ENCODE data around the gene HDGFL3. TPM values are rescaled to one million over a fixed set of nuclear protein-coding genes. Genes with fewer than 3 reads are reported as not detected.

Gene HDGFL3
- total and polyA plus RNA-seq, 2 donors (not counting 1 experiment from before 2014, with no cell fraction given): 0.12 to 2.5 TPM

- no peaks in the 10 kb centered on the region for H3K79me2 ChIP-seq (ENCODE audit: control insufficient read depth, insufficient read depth, low read length)
- H3K36me3 ChIP-seq (replicated peaks in 1 of 2; ENCODE audit: control extremely low read depth in 1 of 2, control insufficient read depth in 1 of 2, extremely low read depth in 1 of 2, insufficient read depth in 2 of 2, low read length in 1 of 2): no peaks in the 10 kb centered on the region
- no peak overlapping the region for H2AFZ ChIP-seq (ENCODE audit: insufficient read depth, low read depth, low read length, poor library complexity, severe bottlenecking)
- ChIA-PET CTCF (interaction anchor here (0.6 kb wide), 1 partner anchor 8 kb away, joined by 3 read pairs; no protein-coding TSS in a partner anchor), POLR2A (no interaction called here)
- Mint-ChIP-seq H3K4me3 (no peak overlapping the region), H3K27me3 (no peaks in the 10 kb centered on the region), H3K27ac (no peak overlapping the region), H3K9me3 (ENCODE audit: insufficient read depth) (no peaks in the 10 kb centered on the region), H3K4me1 (no peaks in the 10 kb centered on the region)
- H3K27ac ChIP-seq (ENCODE audit: low read length in 2 of 2): no peak overlapping the region
- H3K9ac ChIP-seq (ENCODE audit: low read length): no peak overlapping the region
- WGBS (ENCODE audit: insufficient coverage): 72% methylated on average over 6 of the region's 6 CpGs
- H3K27me3 ChIP-seq (replicated peaks in 1 of 4; ENCODE audit: control extremely low read depth in 1 of 4, control insufficient read depth in 3 of 4, insufficient read depth in 4 of 4, low read length in 3 of 4): no peaks in the 10 kb centered on the region
- H3K4me3 ChIP-seq (ENCODE audit: control extremely low read depth in 1 of 5, extremely low read depth in 1 of 5, insufficient read depth in 1 of 5, low read depth in 2 of 5, low read length in 4 of 5): no peak overlapping the region
- ATAC-seq (ENCODE audit: low read depth) (no peak), DNase-seq (no peak)
- intact Hi-C loops (cut with micrococcal nuclease): no loop called here
- H4K20me1 ChIP-seq (ENCODE audit: control insufficient read depth, insufficient read depth, low read length, poor library complexity, severe bottlenecking): no peaks in the 10 kb centered on the region
- no peak for TF ChIP-seq EZH2 (IDR thresholded peaks at IDR 0.05; ENCODE audit: borderline replicate concordance, insufficient read depth, low read depth, low read length, poor library complexity, severe bottlenecking)
- TF ChIP-seq, protein P1, sequence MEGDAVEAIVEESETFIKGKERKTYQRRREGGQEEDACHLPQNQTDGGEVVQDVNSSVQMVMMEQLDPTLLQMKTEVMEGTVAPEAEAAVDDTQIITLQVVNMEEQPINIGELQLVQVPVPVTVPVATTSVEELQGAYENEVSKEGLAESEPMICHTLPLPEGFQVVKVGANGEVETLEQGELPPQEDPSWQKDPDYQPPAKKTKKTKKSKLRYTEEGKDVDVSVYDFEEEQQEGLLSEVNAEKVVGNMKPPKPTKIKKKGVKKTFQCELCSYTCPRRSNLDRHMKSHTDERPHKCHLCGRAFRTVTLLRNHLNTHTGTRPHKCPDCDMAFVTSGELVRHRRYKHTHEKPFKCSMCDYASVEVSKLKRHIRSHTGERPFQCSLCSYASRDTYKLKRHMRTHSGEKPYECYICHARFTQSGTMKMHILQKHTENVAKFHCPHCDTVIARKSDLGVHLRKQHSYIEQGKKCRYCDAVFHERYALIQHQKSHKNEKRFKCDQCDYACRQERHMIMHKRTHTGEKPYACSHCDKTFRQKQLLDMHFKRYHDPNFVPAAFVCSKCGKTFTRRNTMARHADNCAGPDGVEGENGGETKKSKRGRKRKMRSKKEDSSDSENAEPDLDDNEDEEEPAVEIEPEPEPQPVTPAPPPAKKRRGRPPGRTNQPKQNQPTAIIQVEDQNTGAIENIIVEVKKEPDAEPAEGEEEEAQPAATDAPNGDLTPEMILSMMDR (IDR thresholded peaks at IDR 0.05): no peak
- no peaks in the 10 kb centered on the region for H3K4me1 ChIP-seq (ENCODE audit: control insufficient read depth in 2 of 2, insufficient read depth in 2 of 2, low read length in 2 of 2)
- no peak overlapping the region for H3K4me2 ChIP-seq (replicated peaks; ENCODE audit: low read depth, low read length, poor library complexity, severe bottlenecking)
- H3K9me3 ChIP-seq (ENCODE audit: control extremely low read depth in 1 of 3, control insufficient read depth in 2 of 3, insufficient read depth in 1 of 3, low read length in 2 of 3): no peaks in the 10 kb centered on the region
These were observed 89.3 kb downstream of the HDGFL3 start for GRCh38 chr15:83118291-83118827.

GRCh38 chr15:83115831-83116565 lies 91.6 kb downstream of the HDGFL3 start:
- WGBS (ENCODE audit: insufficient coverage): 69% methylated on average over 5 of the region's 11 CpGs
- Mint-ChIP-seq H3K27me3 (peaks cover 5% of the 10 kb centered on the region), H3K4me3 (no peak overlapping the region)

More at GRCh38 chr15:83115831-83116565, 91.6 kb downstream of the HDGFL3 start:
- Histone ChIP-seq H3K9ac (ENCODE audit: low read length) (no peak overlapping the region), H3K4me2 (replicated peaks; ENCODE audit: low read depth, low read length, poor library complexity, severe bottlenecking) (no peak overlapping the region), H3K27me3 (replicated peaks in 1 of 4; ENCODE audit: control extremely low read depth in 1 of 4, control insufficient read depth in 3 of 4, insufficient read depth in 4 of 4, low read length in 3 of 4) (no peaks in the 10 kb centered on the region), H2AFZ (ENCODE audit: insufficient read depth, low read depth, low read length, poor library complexity, severe bottlenecking) (no peak overlapping the region), H3K79me2 (ENCODE audit: control insufficient read depth, insufficient read depth, low read length) (no peaks in the 10 kb centered on the region), H3K27ac (ENCODE audit: low read length in 2 of 2) (no peak overlapping the region), H3K4me3 (ENCODE audit: control extremely low read depth in 1 of 5, extremely low read depth in 1 of 5, insufficient read depth in 1 of 5, low read depth in 2 of 5, low read length in 4 of 5) (no peak overlapping the region), H4K20me1 (ENCODE audit: control insufficient read depth, insufficient read depth, low read length, poor library complexity, severe bottlenecking) (no peaks in the 10 kb centered on the region), H3K36me3 (replicated peaks in 1 of 2; ENCODE audit: control extremely low read depth in 1 of 2, control insufficient read depth in 1 of 2, extremely low read depth in 1 of 2, insufficient read depth in 2 of 2, low read length in 1 of 2) (no peaks in the 10 kb centered on the region), H3K9me3 (ENCODE audit: control extremely low read depth in 1 of 3, control insufficient read depth in 2 of 3, insufficient read depth in 1 of 3, low read length in 2 of 3) (no peaks in the 10 kb centered on the region), H3K4me1 (ENCODE audit: control insufficient read depth in 2 of 2, insufficient read depth in 2 of 2, low read length in 2 of 2) (no peaks in the 10 kb centered on the region)
- ChIA-PET CTCF (no interaction called here), POLR2A (no interaction called here)
- ATAC-seq (ENCODE audit: low read depth): no peak
- Mint-ChIP-seq H3K27ac (no peak overlapping the region), H3K9me3 (ENCODE audit: insufficient read depth) (no peaks in the 10 kb centered on the region), H3K4me1 (no peaks in the 10 kb centered on the region)
- DNase-seq: no peak
- TF ChIP-seq, protein P1 (IDR thresholded peaks at IDR 0.05): no peak
- TF ChIP-seq EZH2 (IDR thresholded peaks at IDR 0.05; ENCODE audit: borderline replicate concordance, insufficient read depth, low read depth, low read length, poor library complexity, severe bottlenecking): no peak
- intact Hi-C loops (cut with micrococcal nuclease): no loop called here
